ENCODE results near the gene MYH10.

MYH10 gene

GRCh38 chr17:8466873-8467272 is 163.7 kb downstream of the MYH10 start:
- no peak for DNase-seq
- WGBS (ENCODE audit: insufficient coverage), result 97% methylated on average over 20 of the region's 21 CpGs
- no peaks in the 10 kb centered on the region for H3K9me3 ChIP-seq (ENCODE audit: control extremely low read depth in 1 of 5, control insufficient read depth in 4 of 5, insufficient read depth in 2 of 5, low read depth in 1 of 5, low read length in 4 of 5)
- no peaks in the 10 kb centered on the region for H3K4me1 ChIP-seq (ENCODE audit: control extremely low read depth in 1 of 4, control insufficient read depth in 4 of 4, insufficient read depth in 4 of 4, low read length in 3 of 4)
- ChIA-PET CTCF (interaction anchor here (1.4 kb wide), 1 partner anchor 9 kb away, joined by 5 read pairs; no protein-coding TSS in a partner anchor), POLR2A (no interaction called here)
- no peaks in the 10 kb centered on the region for H3K27me3 ChIP-seq (replicated peaks in 2 of 5; ENCODE audit: control insufficient read depth in 4 of 5, insufficient read depth in 5 of 5, low read length in 4 of 5)
- H3K27ac ChIP-seq (ENCODE audit: insufficient read depth in 1 of 2, low read depth in 1 of 2, low read length in 2 of 2, poor library complexity in 1 of 2, severe bottlenecking in 2 of 2), result no peak overlapping the region
- peaks cover 2 to 81% (median 55%) of the 10 kb centered on the region in 4 experiments for H3K36me3 ChIP-seq (ENCODE audit: control insufficient read depth in 4 of 4, insufficient read depth in 4 of 4, low read length in 3 of 4)
- H3K4me3 ChIP-seq (ENCODE audit: control insufficient read depth in 1 of 7, extremely low read depth in 1 of 7, insufficient read depth in 4 of 7, low read depth in 2 of 7, low read length in 6 of 7), result no peak overlapping the region

GRCh38 chr17:8466456-8466855 is 164.1 kb downstream of the MYH10 start:
- no peak for DNase-seq
- Histone ChIP-seq H3K27ac (ENCODE audit: insufficient read depth in 1 of 2, low read depth in 1 of 2, low read length in 2 of 2, poor library complexity in 1 of 2, severe bottlenecking in 2 of 2) (no peak overlapping the region), H3K4me3 (ENCODE audit: control insufficient read depth in 1 of 7, extremely low read depth in 1 of 7, insufficient read depth in 4 of 7, low read depth in 2 of 7, low read length in 6 of 7) (no peak overlapping the region), H3K27me3 (replicated peaks in 2 of 5; ENCODE audit: control insufficient read depth in 4 of 5, insufficient read depth in 5 of 5, low read length in 4 of 5) (no peaks in the 10 kb centered on the region), H3K4me1 (ENCODE audit: control extremely low read depth in 1 of 4, control insufficient read depth in 4 of 4, insufficient read depth in 4 of 4, low read length in 3 of 4) (no peaks in the 10 kb centered on the region), H3K9me3 (ENCODE audit: control extremely low read depth in 1 of 5, control insufficient read depth in 4 of 5, insufficient read depth in 2 of 5, low read depth in 1 of 5, low read length in 4 of 5) (no peaks in the 10 kb centered on the region), H3K36me3 (ENCODE audit: control insufficient read depth in 4 of 4, insufficient read depth in 4 of 4, low read length in 3 of 4) (peaks cover 4 to 81% (median 53%) of the 10 kb centered on the region in 4 experiments)
- CTCF ChIA-PET, result no interaction called here
- POLR2A ChIA-PET, result no interaction called here
- 100% methylated on average over 2 of the region's 3 CpGs for WGBS (ENCODE audit: insufficient coverage)

GRCh38 chr17:8465759-8466158 is 164.8 kb downstream of the MYH10 start:
- no peak overlapping the region for H3K4me3 ChIP-seq (ENCODE audit: control insufficient read depth in 1 of 7, extremely low read depth in 1 of 7, insufficient read depth in 4 of 7, low read depth in 2 of 7, low read length in 6 of 7)
- ChIA-PET CTCF (no interaction called here), POLR2A (no interaction called here)
- H3K36me3 ChIP-seq (ENCODE audit: control insufficient read depth in 4 of 4, insufficient read depth in 4 of 4, low read length in 3 of 4), result peaks cover 11 to 82% (median 54%) of the 10 kb centered on the region in 4 experiments
- H3K27ac ChIP-seq (ENCODE audit: insufficient read depth in 1 of 2, low read depth in 1 of 2, low read length in 2 of 2, poor library complexity in 1 of 2, severe bottlenecking in 2 of 2), result no peak overlapping the region
- H3K27me3 ChIP-seq (replicated peaks in 2 of 5; ENCODE audit: control insufficient read depth in 4 of 5, insufficient read depth in 5 of 5, low read length in 4 of 5), result no peaks in the 10 kb centered on the region
- H3K4me1 ChIP-seq (ENCODE audit: control extremely low read depth in 1 of 4, control insufficient read depth in 4 of 4, insufficient read depth in 4 of 4, low read length in 3 of 4), result no peaks in the 10 kb centered on the region
- DNase-seq, result no peak
- WGBS (ENCODE audit: insufficient coverage), result 83% methylated on average over 1 of the region's 12 CpGs
- H3K9me3 ChIP-seq (ENCODE audit: control extremely low read depth in 1 of 5, control insufficient read depth in 4 of 5, insufficient read depth in 2 of 5, low read depth in 1 of 5, low read length in 4 of 5), result no peaks in the 10 kb centered on the region

- Histone ChIP-seq H3K36me3 (ENCODE audit: control insufficient read depth in 4 of 4, insufficient read depth in 4 of 4, low read length in 3 of 4) (peaks cover 14 to 83% (median 53%) of the 10 kb centered on the region in 4 experiments), H3K27me3 (replicated peaks in 2 of 5; ENCODE audit: control insufficient read depth in 4 of 5, insufficient read depth in 5 of 5, low read length in 4 of 5) (no peaks in the 10 kb centered on the region), H3K9me3 (ENCODE audit: control extremely low read depth in 1 of 5, control insufficient read depth in 4 of 5, insufficient read depth in 2 of 5, low read depth in 1 of 5, low read length in 4 of 5) (no peaks in the 10 kb centered on the region), H3K4me3 (ENCODE audit: control insufficient read depth in 1 of 7, extremely low read depth in 1 of 7, insufficient read depth in 4 of 7, low read depth in 2 of 7, low read length in 6 of 7) (no peak overlapping the region), H3K4me1 (ENCODE audit: control extremely low read depth in 1 of 4, control insufficient read depth in 4 of 4, insufficient read depth in 4 of 4, low read length in 3 of 4) (no peaks in the 10 kb centered on the region), H3K27ac (ENCODE audit: insufficient read depth in 1 of 2, low read depth in 1 of 2, low read length in 2 of 2, poor library complexity in 1 of 2, severe bottlenecking in 2 of 2) (no peak overlapping the region)
- ChIA-PET POLR2A (no interaction called here), CTCF (interaction anchor here (1.2 to 1.5 kb wide), 2 partner anchors 11 to 61 kb away, joined by 3 to 5 read pairs; no protein-coding TSS in a partner anchor)
- DNase-seq, result no peak
- WGBS (ENCODE audit: insufficient coverage), result 79% methylated on average over 5 of the region's 8 CpGs
Measured at GRCh38 chr17:8465356-8465755, 165.2 kb downstream of the MYH10 start.

- H3K4me3 ChIP-seq (ENCODE audit: control insufficient read depth in 1 of 7, extremely low read depth in 1 of 7, insufficient read depth in 4 of 7, low read depth in 2 of 7, low read length in 6 of 7), result no peak overlapping the region
- no peaks in the 10 kb centered on the region for H3K4me1 ChIP-seq (ENCODE audit: control extremely low read depth in 1 of 4, control insufficient read depth in 4 of 4, insufficient read depth in 4 of 4, low read length in 3 of 4)
- CTCF ChIA-PET, result interaction anchor here (1.2 to 1.5 kb wide), 2 partner anchors 11 to 60 kb away, joined by 3 to 5 read pairs; no protein-coding TSS in a partner anchor
- no peak overlapping the region for H3K27ac ChIP-seq (ENCODE audit: insufficient read depth in 1 of 2, low read depth in 1 of 2, low read length in 2 of 2, poor library complexity in 1 of 2, severe bottlenecking in 2 of 2)
- no peaks in the 10 kb centered on the region for H3K27me3 ChIP-seq (replicated peaks in 2 of 5; ENCODE audit: control insufficient read depth in 4 of 5, insufficient read depth in 5 of 5, low read length in 4 of 5)
- H3K9me3 ChIP-seq (ENCODE audit: control extremely low read depth in 1 of 5, control insufficient read depth in 4 of 5, insufficient read depth in 2 of 5, low read depth in 1 of 5, low read length in 4 of 5), result no peaks in the 10 kb centered on the region
- POLR2A ChIA-PET, result no interaction called here
- 66% methylated on average over 4 of the region's 4 CpGs for WGBS (ENCODE audit: insufficient coverage)
- no peak for DNase-seq
- peaks cover 14 to 84% (median 57%) of the 10 kb centered on the region in 4 experiments for H3K36me3 ChIP-seq (ENCODE audit: control insufficient read depth in 4 of 4, insufficient read depth in 4 of 4, low read length in 3 of 4)
Measured at GRCh38 chr17:8464941-8465340, 165.6 kb downstream of the MYH10 start.

- ChIA-PET CTCF (interaction anchor here (0.5 to 1.3 kb wide), 3 partner anchors 53 to 291 kb away, joined by 3 read pairs; no protein-coding TSS in a partner anchor), POLR2A (no interaction called here)
- no peak for DNase-seq
- Histone ChIP-seq H3K36me3 (ENCODE audit: control insufficient read depth in 4 of 4, insufficient read depth in 4 of 4, low read length in 3 of 4) (peaks cover 25 to 91% (median 58%) of the 10 kb centered on the region in 4 experiments), H3K4me3 (ENCODE audit: control insufficient read depth in 1 of 7, extremely low read depth in 1 of 7, insufficient read depth in 4 of 7, low read depth in 2 of 7, low read length in 6 of 7) (no peak overlapping the region), H3K4me1 (ENCODE audit: control extremely low read depth in 1 of 4, control insufficient read depth in 4 of 4, insufficient read depth in 4 of 4, low read length in 3 of 4) (no peaks in the 10 kb centered on the region), H3K9me3 (ENCODE audit: control extremely low read depth in 1 of 5, control insufficient read depth in 4 of 5, insufficient read depth in 2 of 5, low read depth in 1 of 5, low read length in 4 of 5) (no peaks in the 10 kb centered on the region), H3K27ac (ENCODE audit: insufficient read depth in 1 of 2, low read depth in 1 of 2, low read length in 2 of 2, poor library complexity in 1 of 2, severe bottlenecking in 2 of 2) (no peak overlapping the region), H3K27me3 (replicated peaks in 2 of 5; ENCODE audit: control insufficient read depth in 4 of 5, insufficient read depth in 5 of 5, low read length in 4 of 5) (no peaks in the 10 kb centered on the region)
- WGBS (ENCODE audit: insufficient coverage), result 89% methylated on average over 1 of the region's 5 CpGs
Measured at GRCh38 chr17:8463099-8463498, 167.4 kb downstream of the MYH10 start.

- Histone ChIP-seq H3K36me3 (ENCODE audit: control insufficient read depth in 4 of 4, insufficient read depth in 4 of 4, low read length in 3 of 4) (peaks cover 26 to 91% (median 57%) of the 10 kb centered on the region in 4 experiments), H3K4me3 (ENCODE audit: control insufficient read depth in 1 of 7, extremely low read depth in 1 of 7, insufficient read depth in 4 of 7, low read depth in 2 of 7, low read length in 6 of 7) (no peak overlapping the region), H3K27ac (ENCODE audit: insufficient read depth in 1 of 2, low read depth in 1 of 2, low read length in 2 of 2, poor library complexity in 1 of 2, severe bottlenecking in 2 of 2) (no peak overlapping the region), H3K27me3 (replicated peaks in 2 of 5; ENCODE audit: control insufficient read depth in 4 of 5, insufficient read depth in 5 of 5, low read length in 4 of 5) (no peaks in the 10 kb centered on the region), H3K4me1 (ENCODE audit: control extremely low read depth in 1 of 4, control insufficient read depth in 4 of 4, insufficient read depth in 4 of 4, low read length in 3 of 4) (no peaks in the 10 kb centered on the region), H3K9me3 (ENCODE audit: control extremely low read depth in 1 of 5, control insufficient read depth in 4 of 5, insufficient read depth in 2 of 5, low read depth in 1 of 5, low read length in 4 of 5) (no peaks in the 10 kb centered on the region)
- ChIA-PET POLR2A (no interaction called here), CTCF (interaction anchor here (1.0 kb wide), 1 partner anchor 291 kb away, joined by 3 read pairs; no protein-coding TSS in a partner anchor)
- WGBS (ENCODE audit: insufficient coverage), result no CpG with 5 or more reads among the region's 5 CpGs
- DNase-seq, result no peak
Measured at GRCh38 chr17:8462564-8462963, 168.0 kb downstream of the MYH10 start.

Data from common myeloid progenitor, CD34-positive (primary cell).